NCI-H187 (cell line): ENCODE measurements around the gene FXYD2.
A peak's percentile ranks its signal among the peaks of the same experiment; 100 is the strongest.

Experiments
- DNase-seq, 2 experiments: peaks; one replicate each; lab custom pipeline; 2025; lab: John Stamatoyannopoulos, UW

The FXYD2 gene

GRCh38 chr11:117835576-117835975 is 11.0 kb upstream of the FXYD2 start:
- DNase-seq = no peak

DNA sequence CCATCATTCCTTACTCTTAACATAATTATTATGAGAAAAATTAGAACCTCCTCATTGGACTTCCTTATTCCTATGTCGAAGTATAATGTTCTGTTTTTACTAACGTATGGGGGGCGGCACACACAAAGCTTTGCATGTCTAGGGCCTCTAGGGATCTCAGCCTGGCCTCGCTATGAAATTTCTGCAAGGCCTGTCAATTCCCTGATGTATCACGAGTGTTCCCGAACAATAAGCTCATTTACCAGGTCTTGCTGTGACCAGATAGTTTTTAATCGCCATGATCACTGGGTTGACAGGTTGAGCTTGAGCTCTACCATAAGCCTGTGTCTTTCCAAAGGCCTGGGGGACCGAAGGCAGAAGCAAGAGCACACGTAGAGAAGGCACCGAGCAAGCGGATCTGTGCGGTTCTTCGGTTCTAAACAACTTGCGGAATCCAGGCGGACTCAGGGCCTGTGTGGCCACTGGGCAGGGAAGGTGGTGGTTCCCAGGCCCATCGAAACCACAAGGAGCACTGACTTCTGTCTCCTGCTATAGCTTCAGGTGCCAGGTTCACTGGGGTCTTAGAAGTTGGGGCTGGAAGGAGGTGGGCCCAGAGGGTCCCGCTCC is 10.4 kb upstream of the FXYD2 start:
- DNase-seq = no peak

GRCh38 chr11:117834068-117834810 is 9.7 kb upstream of the FXYD2 start:
- no peak for DNase-seq

DNA sequence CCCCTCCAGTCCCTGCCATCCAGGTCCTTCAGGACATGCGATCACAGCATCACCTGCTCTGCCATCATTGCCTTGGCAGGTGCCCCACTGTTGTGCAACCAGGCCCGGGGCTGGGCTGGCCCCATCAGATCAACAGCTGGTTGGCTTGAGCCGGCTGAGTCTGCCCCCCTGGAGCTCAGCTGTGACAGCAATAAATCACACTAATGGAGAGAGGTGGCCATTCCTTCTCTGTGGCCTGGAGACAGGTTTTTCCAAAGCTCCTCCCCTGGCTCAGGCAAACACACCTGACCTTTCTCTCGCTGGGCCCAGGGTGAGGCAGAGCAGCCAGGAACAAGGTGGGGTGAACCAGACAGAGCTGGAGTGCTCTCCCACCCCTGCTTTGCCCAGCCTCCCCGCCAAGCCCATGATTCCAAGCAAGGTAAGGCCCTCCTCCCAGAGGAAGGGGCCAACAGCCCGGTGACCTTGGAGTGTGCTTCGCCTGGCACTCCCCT is 8.9 kb upstream of the FXYD2 start:
- DNase-seq = peak; percentile 79 to 80

DNA sequence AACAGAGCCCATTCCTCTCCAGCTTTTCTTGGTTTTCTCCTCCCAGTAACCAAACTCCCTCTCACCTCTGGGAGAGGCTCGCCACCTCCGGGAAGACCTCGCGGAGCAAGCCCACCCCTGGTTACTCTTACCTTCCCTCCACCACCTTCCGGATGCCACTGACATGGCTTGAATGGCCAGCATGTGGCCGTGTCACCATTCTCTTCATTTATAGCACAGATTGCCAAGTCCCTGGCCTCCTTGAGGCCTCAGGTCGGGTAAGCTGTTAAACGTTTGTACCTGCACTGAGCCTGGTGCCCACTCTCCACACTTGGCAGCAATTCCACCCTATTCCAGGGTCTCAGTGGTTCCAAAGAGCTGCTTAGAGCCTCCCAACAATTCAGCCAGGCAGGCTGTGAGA is 8.0 kb upstream of the FXYD2 start:
- no peak for DNase-seq

DNA sequence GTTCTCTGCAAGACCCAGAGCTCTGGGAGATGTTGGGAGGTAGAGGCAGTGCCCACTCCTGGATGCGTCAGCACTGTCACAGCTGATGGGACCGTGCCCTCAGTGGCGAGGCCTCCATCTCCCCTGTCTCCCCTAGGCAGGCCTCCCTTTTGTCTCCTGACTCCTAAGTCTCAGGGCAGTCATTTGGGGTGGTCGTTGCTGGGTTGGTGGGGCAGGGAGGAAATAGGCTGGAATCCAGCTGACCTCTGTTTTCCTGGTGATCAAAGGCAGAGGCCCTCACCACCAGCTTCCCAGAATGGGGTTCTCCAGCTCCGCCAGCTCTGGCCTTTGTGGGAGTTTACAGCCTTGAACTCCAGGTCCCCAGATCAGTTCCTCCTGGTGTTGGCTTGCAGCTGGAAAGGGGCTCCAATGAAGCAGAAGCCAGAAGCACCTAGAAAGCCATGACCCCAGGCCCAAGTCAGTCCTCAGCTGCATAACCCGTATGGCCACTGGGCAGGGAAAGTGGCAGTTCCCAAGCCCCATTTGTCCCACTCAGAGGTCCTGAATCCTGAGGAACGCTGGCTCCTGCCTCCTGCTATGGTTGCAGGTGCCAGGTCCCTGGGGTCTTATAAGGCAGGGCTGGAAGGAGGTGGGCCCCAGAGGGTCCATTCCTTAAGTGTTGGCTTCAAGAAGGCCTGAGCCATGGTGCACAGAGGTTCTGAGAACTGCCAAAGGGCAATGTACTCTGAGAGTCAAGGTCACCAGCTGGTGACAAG is 7.3 kb upstream of the FXYD2 start:
- no peak for DNase-seq

- no peak for DNase-seq
Measured at GRCh38 chr11:117830674-117831351, 6.3 kb upstream of the FXYD2 start.

DNA sequence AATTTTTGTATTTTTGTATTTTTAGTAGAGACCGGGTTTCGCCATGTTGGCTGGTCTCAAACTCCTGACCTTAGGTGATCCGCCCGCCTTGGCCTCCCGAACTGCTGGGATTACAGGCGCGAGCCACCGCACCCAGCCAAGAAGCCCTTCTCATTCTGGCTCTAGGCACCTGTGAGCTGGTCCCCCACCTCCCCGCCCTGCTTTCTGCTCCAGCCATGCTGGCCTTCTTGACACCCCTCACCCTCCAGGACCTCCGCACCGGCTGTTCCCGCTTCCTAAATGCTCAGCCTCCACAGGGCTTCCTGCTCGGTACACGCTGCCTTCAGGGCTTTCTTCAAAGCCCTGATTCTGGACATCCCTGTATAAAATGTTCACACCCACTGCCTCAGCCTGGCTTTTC is 5.5 kb upstream of the FXYD2 start:
- no peak for DNase-seq

GRCh38 chr11:117829369-117829725 is 4.8 kb upstream of the FXYD2 start:
- DNase-seq = no peak

DNA sequence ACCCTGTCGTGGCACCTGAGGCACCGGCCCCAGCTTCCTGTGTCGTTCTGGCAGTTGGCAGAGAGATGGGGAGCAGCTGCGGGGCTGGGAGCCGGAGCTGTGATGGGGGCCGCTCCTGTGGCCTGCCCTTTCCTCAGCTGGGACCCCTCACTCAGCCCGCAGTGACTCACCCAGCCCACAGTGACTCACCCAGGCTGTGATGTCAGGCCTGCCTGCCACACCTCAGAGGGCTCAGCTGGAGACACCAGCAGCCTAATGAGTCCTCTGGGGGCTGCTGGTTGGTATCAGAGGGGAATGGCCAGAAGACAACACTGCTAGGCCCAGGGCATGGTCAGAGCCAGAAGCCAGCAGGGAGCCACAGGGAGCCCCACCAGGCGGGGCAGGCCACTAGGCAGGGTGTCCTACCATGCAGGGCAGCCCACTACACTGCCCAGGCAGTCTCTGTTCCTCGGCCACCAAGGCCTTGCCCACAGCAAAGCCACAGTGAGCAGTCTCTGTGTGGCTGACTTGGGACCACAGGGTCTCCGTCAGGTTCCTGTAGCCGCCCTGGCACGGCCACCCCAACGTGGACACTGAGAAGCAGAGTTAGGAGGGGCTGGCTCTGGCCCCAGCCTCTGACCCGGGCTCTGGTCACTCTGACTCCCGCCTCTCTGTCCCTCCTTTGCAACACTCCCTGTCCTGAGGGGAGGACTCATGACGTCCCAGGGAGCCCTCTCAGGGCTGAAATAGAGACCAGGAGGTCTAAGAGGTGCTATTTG is 4.2 kb upstream of the FXYD2 start:
- no peak for DNase-seq

- DNase-seq = no peak
Measured at GRCh38 chr11:117827521-117828511, 3.3 kb upstream of the FXYD2 start.

DNA sequence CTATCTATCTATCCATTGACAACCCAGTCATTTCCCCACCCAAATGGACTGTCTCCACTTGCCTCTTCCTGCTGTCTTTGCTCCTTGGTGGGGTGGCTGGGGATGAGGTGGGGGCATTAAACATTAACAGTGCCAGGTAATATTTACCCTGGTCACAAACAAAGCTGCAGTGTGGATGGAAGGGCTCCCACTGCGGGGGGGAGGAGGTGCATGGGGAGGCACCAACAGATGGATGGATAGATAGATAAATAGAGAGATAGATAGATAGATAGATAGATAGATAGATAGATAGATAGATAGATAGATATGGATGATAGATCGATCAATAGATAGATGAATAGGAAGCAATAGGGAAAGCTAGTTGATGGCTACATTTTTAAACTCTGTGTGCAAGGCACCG is 2.3 kb upstream of the FXYD2 start:
- DNase-seq = no peak

- no peak for DNase-seq
Measured at GRCh38 chr11:117826190-117826570, 1.6 kb upstream of the FXYD2 start.

GRCh38 chr11:117825538-117826189 is 1.1 kb upstream of the FXYD2 start:
- DNase-seq = no peak

DNA sequence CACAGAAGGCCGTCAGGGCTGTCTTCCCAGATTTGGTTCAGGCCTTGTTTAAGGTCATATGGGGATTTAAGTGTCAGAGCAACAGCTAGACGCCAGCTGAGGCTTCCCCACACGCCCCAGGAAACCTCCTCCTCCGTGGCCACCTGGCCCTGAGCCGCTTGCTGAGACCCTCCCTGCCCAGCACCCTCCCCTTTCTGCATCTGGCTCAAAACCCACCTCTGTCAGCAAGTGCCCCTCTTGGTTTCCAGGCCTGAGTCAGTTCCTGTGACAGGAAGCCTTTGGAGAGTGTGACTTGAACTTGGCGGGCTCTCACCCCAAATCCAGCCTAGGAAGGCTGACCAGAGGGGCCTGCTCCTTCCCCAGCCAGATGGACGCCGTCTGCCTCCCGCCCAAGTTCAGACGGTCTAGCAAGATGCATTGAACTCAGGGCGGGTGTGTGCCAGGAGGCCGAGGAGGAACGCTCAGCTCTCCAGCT is 561 bp downstream of the FXYD2 start:
- DNase-seq = no peak

- DNase-seq = no peak
Measured at GRCh38 chr11:117823294-117823945, 1.1 kb downstream of the FXYD2 start.

DNA sequence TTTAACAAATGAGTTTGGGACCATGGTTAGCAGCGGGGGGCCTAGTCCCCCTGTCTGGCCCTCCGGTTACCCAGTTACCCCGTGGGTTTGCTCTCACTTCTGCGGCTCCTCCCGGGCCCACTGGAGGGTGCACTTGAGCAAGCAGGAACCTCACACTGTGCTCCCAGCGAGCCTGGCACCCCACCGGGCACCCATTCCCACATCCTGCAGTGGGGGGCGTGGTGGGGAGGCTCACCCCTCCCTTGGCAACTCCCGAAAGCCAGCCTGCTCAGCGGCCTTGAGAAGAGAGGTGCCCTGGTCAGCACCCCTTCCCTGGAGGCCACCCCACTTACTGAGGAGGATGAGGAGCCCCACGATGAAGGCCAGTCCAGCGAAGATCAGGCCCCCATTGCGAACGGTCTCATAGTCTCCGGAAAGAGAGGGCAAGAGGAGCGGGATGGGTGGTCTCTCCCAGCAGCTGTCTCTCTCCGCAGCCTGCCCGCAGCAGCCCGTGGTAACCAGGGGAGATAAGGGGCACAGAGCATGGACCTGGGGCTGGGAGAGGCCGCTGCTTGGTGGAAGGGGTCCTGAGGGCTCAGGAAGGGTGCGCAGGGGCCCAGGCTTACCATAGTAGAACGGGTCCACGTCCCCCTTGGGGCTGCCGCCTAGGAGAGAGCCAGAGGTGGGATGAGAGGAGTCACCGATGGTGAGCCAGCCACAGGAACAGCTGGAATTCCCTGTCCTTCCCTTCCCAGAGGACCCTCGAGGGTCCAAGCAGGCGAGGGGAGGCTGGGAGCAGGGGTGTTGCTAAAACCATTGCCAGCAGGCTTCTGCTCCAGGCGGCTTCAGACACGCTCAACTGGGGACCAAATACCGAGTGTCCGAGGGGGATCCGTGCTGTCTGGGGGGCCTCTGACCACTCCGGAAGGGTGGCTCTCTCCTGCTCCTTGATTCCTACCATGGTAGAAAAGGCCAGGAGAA is 2.2 kb downstream of the FXYD2 start:
- no peak for DNase-seq

- DNase-seq = no peak
Measured at GRCh38 chr11:117821431-117821830, 3.1 kb downstream of the FXYD2 start.
